GM18526 (cell line): ENCODE results near the gene TBC1D14.

Source experiments
- POLR2A ChIP-seq: IDR thresholded peaks from 3 replicates; pipeline ENCODE4 v1.6.1; 2011; ENCODE audit not compliant: insufficient read length; ENCODE audit errors: extremely low read depth

Gene TBC1D14

DNA sequence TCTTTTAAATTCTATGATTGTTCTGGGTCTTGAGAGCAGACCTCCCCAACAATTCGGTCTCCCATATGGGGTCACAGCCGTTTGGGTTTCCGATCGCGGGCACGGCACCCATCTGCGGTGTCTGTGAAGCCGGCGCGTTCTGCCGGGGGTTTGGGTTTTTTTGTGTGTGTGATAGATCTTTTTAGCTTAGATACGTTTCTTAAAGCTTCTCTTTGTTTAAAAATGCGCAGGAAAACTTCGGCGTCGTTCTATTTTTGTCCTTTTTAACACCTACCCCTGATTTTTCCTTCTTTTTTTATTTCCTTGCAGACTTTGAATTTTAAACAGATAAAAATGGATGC is 34.2 kb downstream of the TBC1D14 start:
- no peak for TF ChIP-seq POLR2A

DNA sequence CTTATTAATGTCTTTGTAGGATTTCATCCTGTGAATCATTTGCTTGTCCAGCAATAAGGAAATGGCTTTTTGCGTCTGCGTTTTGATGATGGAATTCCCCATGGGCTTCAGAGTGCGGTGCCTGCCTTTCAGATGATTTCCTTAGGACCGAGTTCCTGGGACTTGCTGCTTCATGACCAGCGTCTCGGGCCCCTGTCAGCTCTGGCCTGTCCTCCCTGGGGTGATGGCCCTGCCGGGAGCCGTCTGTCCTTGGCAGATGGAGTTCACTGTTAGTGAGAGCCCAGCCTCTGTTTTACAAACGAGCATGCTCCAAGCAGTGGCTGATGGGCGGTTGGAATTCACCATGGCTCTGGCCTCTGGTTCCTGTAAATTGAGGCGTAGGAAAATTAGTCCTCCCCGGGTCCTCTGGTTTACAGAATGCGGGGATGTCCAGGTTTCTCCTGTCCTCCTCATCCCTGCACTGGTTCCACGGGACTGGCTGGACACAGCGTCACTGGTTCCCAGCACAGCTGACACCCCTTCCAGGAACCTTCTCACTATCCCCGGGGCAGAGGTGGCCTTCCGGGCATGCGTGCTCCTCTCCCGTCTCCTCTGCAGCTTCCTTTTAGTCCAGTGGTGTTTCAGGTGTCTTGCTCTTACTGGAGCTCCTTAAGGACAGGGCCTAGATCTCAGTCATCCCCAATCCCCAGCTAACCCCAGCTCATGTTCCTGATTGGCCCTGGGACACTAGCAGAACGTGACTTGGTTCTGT is 34.9 kb downstream of the TBC1D14 start:
- TF ChIP-seq POLR2A, result no peak

DNA sequence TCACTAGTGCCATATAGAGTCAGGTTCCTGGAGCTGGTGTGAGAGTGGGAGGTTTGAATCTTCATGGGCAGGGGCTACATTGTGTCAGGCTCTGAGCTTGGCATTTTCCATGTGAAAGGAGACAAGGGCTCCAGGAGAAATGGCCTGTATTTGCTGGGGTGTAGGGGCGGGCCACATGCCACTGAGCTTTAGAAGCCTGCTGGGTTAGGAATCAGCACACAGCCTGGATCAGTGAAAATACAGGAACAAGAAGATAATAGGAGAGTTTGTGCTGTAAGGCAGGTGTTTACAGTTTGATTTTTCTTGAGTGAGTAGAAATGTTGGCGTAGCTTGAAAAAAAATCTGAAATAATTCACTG is 35.4 kb downstream of the TBC1D14 start:
- no peak for TF ChIP-seq POLR2A

DNA sequence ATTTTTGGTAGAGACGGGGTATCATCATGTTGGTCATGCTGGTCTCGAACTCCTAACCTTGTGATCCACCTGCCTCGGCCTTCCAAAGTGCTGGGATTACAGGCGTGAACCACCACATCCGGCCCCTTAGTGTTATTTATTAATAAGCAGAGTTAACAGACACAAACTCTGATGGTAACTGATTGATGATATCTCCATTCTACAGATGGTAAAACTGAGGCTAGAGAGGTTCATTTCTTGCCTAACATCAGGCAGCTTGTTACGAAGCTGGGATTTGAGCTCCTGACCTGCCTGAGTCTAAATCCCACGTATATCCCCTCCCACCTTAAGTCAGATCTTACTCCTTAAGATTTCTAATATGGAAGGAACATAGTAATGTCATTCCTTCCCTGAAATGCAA is 36.9 kb downstream of the TBC1D14 start:
- TF ChIP-seq POLR2A, result no peak

DNA sequence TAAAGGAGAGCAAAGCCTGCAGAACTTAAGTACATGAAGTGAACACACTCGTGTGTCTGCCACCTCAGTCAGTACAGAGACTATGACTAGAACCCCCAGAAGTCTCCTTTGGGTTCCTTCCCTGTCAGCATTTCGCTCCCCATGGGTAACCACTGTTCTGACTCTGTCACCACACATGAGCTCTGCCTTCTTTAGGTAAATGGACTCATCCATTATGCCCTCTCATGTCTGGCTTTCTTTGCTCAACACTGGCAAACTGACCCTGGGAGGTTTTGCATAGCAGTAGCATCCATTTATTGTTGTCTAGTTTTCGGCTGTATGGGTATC is 38.5 kb downstream of the TBC1D14 start:
- TF ChIP-seq POLR2A, result no peak

DNA sequence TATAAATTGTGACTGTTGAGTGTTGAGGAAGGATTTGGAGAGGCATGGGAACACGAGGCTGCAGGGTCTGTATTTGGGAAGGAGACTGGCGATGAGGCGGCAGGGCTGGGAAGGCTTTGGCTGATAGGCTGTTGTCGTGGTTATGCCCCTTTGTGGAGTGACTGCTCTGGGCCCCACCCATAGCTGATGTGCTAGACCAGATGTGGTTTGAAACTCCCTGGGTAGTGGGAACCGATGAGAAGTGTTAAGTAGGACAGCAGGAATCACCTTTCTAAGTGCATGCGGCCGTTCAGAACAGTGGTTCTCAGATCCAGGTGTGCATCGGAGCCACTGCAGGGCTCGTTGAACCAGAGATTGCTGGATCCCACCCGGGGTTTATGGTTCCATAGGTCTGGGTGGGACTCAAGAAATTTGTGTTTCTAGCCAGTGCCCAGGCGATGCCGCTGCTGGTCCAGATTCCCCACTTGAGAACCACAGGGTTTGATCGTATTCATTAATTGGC is 42.3 kb downstream of the TBC1D14 start:
- no peak for TF ChIP-seq POLR2A

DNA sequence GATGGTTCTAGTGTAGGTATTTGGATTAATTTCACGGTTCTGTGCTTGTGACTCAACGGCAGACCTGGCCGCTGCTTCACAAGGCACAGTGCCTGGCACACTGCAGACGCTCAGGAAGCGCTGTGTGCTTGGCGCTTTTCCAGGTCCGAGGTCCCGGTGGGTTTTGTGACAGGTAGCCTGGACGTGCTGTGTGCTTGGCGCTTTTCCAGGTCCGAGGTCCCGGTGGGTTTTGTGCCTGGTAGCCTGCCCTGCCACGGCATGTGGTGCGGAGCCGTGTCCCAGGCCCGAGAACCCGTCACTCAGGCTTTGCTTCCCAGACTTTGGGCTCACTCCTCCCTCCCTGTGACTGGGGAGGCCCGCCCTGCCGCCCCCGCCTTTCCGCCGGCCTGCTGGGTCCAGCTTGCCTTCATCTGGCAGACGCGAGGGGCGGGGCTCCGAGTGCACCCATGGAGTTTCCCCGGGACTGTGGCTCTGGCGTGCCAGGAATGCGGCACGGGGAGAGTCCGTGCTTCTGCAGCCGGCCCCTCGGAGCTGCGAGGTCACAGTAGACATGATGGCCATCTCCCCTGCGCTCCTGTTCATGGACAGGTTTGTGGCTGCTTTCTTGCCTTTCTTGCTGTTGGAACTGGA is 44.2 kb downstream of the TBC1D14 start:
- no peak for TF ChIP-seq POLR2A

DNA sequence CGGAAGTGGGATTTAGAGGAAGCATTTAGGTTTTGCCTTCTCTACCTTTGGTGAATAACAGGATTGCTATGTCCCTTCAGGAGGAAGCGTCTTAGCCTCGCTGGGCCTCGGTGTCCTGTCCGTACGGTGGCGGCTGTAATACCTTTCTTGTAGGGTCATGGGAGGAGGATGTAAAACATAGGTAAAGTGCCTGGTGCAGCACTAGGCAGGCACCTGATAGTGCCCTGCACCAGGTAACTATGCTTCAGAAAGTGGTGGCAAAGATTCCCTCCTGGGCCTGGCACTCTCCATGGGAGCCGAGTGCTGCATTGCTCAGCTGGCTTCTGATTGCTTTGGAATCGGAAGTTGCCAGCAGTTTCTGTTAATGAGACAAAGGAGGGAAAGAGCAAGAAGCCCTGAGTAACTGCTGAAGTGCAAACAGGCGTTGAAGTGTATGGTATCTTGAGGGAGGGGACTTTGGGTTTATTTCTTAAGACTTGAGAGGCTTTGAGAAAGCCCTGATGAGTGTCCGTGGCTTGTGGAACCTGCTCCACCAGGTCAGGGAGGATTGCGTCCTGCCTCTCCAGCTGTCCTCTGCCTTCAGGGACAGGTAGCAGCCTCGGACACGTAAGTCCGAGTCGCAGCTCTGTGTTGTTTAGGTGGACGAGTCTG is 45.8 kb downstream of the TBC1D14 start:
- TF ChIP-seq POLR2A, result no peak

DNA sequence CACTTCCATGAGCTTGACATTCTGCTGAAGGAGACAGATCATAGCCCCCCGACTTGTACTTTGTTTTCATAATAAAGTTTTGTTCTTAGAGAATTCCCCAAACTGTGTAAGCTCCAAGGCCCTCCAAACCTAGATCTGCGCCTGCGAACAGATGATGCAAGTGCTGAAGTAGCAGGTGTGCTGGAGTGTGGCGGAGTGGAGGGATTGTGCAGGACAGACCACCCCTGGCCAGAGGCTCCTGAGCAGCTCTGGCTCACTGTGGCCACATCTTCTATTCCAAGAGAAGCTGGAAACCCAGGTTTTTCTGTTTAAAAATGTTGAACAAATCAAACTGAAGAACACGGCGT is 46.4 kb downstream of the TBC1D14 start:
- no peak for TF ChIP-seq POLR2A

DNA sequence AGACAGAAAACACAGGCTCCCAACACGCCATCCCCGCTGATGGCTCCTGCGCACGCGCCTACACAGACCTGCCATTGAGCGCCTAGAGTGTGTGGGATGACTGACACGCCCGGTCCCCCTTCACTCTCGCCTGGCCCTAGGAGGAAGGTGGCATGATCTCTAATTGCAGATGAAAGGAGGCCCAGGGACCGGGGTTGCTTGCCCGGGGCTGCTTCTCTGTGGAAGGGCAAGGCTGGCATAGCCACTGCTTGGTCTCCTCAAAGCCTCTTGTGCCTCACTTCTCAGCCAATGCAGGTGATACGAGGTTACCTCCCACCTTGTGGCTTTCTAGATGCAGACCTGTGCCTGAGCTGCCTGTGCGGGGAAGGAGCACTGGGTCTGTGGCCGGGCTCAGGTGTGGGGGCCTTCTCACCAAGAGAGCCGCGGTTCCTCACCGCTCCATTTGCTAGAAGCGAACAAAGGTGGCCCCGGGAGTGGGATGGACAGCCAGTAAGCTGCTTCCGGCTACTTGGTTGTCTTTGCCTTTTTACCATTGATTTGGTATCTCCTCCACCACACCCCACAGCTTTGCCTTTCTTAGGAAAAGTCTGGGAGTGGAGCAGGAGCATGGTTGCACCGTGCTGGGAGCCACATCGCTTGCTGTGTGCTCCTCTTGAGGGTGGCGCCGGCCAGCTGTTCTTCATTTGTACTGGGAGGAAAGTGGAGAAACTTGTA is 47.0 kb downstream of the TBC1D14 start:
- no peak for TF ChIP-seq POLR2A

DNA sequence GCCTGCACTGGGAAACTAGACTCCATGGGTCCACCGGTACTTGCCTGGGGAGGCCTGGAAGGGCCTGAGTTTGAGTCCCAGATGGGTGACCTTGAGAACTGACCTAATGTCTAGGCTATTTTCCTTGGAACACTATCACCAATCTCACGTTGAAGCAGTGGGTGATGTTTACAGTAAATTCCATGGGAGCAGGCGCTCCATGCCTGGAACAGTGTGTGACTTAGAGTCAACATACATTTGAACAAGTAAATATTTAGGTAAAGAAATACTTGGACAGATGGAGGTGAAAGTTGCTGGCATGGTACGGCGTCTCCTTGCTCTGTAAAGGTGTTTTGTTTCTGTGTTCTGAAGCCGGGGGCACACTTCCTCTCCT is 47.5 kb downstream of the TBC1D14 start:
- no peak for TF ChIP-seq POLR2A

DNA sequence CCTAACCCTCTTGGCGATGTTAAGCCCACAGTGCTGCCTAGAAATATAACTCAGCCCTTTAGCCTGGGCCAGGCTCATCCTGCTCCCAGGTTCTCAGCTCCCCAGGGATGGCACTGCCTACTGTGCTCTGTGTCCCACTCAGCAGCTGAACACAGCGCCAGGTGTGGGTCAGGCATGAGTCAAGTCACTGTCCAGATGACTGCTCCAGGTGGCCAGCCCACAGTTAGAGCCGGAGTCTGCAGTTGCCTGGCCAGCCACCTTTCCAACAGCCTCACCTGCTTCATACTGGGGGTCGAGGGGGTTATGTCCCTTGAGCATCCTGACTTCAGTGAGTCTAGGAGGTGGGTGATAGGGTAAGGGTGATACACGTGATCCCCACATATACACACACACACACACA is 48.4 kb downstream of the TBC1D14 start:
- TF ChIP-seq POLR2A, result no peak

DNA sequence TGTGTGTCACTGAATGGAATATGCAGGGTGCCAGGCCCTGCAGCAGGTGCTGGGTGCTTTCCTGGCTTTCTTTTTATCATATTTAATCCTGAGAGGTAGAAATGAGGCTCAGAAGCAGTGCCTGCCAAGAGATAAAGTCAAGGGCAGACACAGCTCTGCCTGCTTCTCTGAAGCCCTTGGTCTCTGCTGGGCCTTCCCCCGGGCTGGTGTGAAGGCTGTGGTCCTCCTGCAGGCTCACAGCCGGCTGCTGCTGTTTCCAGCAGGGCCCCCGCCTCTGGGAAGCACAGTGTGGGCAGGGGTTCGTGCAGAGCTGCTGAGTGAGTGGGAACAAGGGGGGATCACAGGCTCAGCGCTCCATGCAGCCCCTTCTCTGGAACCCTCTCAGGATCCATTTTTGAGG is 49.6 kb downstream of the TBC1D14 start:
- TF ChIP-seq POLR2A, result no peak

DNA sequence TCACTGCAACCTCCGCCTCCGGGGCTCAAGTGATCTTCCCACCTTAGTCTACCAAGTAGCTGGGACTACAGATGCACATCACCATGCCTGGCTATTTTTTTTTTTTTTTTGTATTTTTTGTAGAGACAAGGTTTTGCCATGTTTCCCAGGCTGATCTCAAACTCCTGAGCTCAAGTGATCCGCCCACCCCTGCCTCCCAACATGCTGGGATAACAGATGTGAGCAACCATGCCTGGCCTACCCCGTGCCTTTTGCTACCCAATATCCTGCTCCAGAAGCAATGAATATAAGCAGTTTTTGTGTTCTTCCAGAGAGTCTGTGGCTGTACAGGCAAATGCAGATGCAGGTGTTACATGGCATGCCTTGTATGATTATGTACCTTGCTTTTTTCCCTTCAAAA is 50.5 kb downstream of the TBC1D14 start:
- no peak for TF ChIP-seq POLR2A

DNA sequence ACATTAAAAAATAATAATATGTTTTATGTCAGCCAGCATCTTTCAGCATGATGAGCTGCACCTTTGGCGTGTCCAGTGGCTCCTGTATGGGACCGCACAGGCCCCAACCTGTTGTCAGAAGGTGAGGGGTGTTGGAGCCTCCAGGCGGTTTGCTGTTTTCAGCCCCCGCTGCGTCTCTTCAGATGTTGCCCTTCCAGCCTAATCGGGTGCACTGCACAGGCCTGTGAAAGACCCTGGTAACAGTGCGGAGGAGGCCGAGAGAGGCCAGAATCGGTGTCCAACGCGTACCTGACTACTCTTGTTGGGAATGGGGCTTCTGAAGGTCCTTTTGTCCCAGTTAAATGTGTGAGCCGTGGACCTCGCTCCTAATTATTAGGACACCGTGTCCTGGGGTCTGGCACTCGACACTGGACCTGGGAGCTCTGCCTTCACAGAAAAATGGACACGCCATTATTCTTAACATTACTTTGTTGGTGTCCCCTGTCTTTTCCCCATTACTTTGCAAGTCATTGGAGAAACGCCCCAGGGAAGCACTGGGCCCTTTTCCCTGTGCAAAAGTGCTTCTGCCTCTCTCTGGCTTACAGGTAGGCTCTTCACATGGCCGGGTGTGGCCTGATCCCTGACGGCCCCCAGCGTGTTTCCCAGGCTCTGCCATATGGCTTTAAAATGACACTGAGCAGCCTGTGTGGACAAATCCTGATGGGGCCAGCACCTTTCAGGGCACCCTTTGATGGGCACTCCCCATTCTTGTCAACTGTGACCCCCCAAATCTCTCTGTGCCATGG is 51.2 kb downstream of the TBC1D14 start:
- TF ChIP-seq POLR2A, result no peak
